GM21717 (cell line): ENCODE data around the gene PATJ.
"Not testable (repeated sequence)": the region's sequence is repeated elsewhere in the genome, so short reads cannot be mapped to it uniquely, and the experiment has no call there.

Source experiments
- ATAC-seq: cut with Tn5 transposase; IDR thresholded peaks from one replicate; pipeline ENCODE4 v1.9.1; 2021; ENCODE audit warnings: mild to moderate bottlenecking, moderate library complexity; ENCODE audit not compliant: unreplicated experiment

PATJ gene

DNA sequence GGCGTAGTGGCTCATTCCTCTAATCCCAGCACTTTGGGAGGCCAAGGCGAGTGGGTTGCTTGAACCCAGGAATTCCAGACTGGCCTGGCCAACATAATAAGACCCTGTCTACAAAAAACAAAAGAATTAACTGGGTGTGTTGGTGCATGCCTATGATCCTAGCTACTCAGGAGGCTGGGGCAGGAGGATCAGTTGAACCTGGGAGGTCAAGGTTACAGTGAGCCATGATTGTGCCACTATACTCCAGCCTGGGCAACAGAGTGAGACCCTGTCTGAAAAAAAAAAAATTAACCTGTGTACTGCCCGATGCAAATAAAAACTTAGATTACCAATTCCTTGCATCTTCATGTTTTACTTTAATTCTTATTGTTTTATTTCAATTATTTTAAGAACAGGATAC is 193.2 kb downstream of the PATJ start:
- ATAC-seq = no peak

DNA sequence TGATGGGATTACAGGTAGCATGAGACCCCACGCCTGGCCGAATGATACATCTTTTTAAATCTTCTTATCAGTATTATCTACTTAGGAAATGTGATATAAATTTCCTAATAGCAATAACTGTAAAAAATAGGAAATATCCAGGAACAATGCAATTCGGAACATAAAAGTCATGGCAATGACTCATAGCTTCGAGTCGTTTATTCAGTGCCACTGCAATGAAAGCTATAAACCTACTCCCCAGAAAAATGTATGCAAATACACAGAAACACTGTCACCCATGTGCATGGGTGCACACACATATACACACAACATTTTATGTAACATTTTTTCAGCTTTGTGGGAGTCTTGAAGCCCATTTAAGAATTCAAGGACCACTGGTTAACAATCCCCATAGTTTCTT is 194.6 kb downstream of the PATJ start:
- no peak for ATAC-seq

DNA sequence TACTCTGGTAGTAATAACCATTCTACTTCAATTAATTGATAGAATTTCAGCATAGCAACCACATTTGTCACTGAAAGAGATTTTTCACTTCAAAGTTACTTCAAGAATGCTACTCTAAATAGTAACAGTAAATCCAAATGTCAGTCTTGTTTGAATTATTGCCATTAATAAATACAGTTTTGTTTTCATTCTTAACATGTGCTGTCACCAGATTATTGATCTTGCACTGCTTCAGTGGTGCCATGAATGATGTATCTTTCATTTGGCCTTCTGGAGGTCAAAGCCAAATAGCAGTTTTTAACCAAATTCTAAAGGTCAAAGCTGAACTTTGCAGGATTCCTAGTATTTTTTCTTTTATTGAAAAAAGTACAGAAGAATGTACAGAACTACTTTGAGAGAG is 199.5 kb downstream of the PATJ start:
- ATAC-seq = no peak

DNA sequence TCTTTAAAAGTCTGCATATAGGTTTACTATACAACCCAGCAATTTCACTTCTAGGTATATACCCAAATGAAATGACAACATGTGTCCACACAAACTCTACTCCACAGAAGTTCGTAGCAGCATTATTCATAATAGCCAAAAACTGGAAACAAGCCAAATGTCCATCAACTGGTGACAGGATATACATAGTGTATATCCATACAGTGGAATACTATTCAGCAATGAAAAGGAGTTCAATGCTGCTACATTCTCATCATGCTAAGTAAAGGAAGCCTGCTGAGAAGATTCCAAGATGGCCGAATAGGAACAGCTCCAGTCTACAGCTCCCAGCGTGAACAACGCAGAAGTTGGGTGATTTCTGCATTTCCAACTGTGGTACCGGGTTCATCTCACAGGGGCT is 200.6 kb downstream of the PATJ start:
- ATAC-seq = no peak

DNA sequence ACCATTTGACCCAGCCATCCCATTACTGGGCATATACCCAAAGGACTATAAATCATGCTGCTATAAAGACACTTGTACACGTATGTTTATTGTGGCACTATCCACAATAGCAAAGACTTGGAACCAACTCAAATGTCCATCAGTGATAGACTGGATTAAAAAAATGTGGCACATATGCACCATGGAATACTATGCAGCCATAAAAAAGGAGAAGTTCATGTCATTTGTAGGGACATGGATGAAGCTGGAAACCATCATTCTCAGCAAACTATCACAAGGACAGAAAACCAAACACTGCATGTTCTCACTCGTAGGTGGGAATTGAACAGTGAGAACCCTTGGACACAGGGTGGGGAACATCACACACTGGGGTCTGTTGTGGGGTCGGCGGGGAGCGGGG is 206.4 kb downstream of the PATJ start:
- ATAC-seq = not testable (repeated sequence)

DNA sequence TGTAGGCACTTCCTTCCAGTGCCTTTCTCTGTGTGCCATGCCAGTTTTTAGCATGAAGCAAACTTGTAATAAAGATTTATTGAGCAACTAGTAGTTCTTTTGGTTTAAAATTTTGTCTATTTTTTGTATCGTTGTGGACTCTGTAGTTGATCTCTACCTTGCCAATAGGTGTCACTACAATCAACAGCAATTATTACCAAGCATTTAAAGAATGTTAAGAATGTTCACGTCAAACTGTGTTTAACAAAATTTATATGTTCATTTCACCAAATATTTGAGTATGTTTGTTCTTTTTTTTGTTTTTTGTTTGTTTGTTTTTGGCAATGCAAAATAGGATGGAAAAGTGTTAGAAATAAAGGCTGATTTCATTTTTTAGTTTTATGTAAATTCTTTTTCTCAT is 208.1 kb downstream of the PATJ start:
- ATAC-seq = no peak

DNA sequence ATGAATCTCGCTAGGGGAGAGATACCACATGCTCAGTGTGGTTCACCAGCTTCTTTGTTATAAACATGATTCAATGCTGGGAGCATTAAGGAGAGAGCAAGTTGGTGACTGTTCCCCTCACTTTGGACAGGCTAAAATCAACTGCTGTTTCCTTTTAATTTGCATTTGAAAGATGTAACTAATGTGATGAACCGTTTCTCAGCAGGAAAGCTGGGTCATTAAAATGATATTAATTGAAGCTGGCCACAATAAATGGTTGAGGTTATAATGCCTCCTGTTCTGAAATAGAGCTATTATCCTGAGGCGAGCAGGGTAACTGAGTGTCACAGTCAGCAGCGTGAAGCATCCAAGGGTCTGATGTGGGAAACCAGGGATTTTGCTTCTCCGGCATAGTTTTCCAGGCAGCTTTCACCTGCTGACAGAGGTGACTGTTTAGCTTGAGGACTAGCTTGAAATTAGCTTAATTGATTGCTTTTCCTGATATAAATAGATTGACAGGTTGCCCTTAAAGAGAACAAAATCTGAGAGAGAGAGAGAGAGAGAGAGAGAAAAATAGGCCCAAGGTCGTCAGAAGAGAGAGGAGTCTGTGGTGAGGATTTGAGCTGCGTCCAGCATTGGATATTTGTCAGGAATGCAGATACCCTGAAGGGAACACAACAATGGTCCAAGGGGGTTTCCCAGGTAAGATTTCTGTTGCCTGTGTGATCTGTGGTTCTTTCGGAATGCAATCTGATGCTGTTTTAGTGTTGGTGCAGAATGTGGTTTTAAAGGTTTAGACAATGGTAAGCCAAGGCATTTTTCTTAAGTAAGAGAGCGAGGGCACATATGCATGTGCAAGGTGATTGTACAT is 209.7 kb downstream of the PATJ start:
- ATAC-seq = no peak

DNA sequence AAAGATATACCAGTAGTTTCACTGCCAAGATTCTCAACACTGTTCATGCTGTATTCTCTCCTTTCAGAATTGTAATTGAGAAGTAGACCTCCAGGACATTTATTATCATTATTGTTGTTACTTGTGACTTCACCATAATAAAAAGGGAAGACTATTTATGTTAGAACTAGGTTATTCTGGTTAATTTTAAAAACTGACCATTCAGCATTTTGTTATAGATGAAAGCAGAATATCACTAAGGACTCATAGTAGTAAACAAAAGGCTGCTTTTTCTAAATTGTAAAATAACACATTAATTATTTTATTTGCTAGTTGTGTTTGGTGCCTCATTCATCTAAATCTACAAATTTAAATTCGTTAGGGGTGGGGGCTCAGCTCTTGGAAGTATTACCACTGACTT is 210.4 kb downstream of the PATJ start:
- no peak for ATAC-seq

DNA sequence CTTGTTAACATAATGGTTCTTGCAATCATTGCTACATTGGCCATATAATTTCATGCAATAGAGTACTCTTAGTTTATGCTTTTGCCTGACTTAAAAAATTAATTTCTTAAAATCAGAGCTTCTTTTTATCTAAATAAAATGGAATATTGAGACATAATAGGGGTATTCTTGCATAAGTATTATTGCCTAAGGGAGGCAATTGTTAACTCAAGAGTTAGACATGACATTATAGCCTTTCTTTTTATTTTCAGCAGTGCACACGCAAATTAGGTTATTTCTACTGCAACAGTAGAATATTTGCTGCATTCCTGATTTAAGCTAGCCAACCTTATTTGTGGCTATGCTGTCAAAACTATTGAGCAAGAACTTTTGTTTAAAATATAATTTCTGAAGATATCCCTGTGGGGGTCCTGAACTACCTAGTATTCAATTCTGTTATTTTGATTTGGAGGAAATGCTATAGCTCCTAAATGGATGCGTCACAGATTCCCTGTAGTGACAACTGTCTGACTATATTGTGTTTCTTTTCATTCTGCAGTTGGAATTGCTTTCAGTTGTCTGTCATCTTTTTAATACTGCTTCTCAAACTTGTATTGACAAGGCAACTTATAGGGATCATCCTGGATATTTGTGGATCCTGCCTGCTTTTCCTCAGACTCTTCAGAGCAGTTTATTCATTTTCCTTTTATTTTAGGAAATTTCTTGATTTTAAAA is 211.0 kb downstream of the PATJ start:
- ATAC-seq = no peak

DNA sequence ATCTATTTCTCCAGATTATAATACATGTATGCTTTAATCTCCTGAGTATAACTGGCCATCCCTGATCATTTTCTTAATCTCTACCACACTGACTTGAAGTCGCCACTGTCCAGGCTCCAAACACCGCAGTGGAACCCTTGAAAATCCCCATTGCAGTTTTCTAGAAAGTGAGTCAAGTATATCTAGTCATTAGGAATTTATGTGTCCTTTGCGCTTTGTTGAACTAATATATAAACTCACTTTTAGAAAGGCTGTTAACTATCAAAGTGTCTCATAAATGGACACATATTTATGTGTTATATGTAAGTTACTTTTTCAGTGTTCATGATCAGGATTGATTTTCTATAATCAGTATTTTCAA is 211.5 kb downstream of the PATJ start:
- ATAC-seq = no peak

DNA sequence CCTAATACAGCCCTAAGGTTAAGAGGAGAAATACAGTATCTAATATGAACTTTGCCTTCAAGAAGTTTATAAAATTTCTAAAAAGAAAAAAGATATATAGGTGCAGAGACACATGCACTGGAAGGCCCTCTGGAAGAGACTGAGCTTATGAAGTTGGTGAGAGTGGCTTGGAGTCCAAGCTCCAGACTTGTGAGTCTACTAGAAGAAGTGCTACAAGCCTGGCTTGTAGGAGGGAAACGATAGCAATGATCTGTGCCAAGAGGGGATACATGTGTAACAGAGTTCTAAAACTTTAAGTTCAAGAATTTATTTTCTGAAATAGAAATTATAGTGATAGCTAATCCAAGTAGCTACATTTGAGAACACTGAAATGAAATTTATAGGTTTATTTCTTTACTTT is 213.0 kb downstream of the PATJ start:
- no peak for ATAC-seq

DNA sequence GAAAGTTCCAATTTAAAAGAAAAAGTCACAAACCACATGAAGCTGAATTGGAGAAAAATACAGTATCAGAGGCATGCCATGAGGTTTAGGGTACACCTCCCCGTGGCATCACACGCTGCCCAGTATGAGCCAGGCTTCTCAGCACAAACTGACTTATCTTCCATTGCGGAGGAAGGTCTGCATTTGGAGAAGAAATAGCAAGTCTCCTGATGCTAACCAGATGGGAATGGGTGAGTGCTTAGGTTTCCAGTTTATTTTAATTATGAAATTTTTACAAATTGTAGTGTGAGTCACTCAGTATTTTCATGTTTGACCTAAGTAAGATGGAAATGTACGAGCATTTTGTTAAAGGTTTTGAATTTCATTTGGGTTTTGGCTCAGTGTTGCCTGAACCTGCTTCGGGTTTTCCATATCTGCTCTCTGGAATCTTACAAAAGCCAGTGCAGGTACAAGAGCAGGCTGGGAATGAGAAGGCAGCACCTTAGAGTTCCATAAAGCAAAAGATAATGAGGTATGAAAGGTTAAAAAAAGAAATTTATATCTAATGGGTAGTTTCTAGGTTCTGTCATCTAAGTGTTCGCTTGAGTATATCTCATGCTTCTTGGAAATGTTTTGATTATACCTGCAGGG is 213.9 kb downstream of the PATJ start:
- ATAC-seq = no peak

DNA sequence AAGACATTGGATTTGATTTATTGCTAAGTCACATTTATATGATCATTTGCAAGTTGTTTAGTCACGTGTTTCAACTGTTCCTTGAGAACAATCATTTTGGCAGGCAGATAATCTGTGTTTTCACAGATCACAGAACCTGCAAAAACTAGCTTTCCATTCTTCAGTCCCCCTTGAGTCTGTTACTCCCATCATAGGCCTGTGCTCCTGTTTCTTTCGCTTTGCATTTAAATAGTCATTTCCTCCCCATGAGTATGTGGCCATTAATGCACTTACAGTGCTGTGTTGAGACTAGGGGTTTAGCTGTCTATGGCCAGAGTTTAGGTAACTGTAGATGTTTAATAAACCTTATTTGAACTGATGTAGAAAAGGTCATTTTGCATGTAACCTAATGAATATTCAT is 214.5 kb downstream of the PATJ start:
- ATAC-seq = no peak

DNA sequence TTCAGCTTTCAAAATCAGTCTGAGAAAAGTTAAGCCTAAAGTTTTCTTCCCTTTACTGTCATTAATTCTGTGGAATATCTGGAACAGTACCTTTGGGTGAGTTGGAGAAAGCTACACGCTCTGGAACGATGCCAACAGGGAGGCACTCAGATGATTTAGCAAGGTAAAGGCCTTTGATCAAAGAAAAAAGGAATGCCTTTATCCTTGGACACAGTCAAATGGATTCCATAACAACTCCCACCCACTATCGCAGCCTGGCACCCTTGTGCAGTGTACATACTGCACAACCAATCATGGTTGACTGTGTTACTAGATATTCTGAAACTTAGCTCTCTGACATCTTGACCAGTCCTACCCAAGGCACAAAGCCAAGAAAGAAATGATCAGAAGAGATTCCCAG is 218.7 kb downstream of the PATJ start:
- ATAC-seq = no peak

DNA sequence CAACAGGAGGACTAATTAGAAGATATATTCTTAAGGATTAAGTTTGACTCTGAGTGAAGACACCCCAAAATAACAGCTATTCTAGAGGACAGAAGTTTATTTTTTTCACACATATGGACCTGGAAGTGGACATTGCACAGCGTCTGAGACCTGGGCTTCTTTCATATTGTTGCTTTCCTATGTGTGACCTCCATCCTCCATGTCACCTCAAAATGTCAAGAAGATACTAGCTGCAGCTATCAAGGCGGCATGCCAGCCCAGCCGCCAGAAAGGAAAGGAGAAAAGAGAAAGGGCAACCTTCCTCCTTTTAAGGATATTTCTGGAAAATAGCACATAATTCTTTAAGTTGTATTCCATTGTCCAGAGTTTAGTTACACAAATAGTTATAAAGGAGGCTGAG is 220.4 kb downstream of the PATJ start:
- no peak for ATAC-seq

DNA sequence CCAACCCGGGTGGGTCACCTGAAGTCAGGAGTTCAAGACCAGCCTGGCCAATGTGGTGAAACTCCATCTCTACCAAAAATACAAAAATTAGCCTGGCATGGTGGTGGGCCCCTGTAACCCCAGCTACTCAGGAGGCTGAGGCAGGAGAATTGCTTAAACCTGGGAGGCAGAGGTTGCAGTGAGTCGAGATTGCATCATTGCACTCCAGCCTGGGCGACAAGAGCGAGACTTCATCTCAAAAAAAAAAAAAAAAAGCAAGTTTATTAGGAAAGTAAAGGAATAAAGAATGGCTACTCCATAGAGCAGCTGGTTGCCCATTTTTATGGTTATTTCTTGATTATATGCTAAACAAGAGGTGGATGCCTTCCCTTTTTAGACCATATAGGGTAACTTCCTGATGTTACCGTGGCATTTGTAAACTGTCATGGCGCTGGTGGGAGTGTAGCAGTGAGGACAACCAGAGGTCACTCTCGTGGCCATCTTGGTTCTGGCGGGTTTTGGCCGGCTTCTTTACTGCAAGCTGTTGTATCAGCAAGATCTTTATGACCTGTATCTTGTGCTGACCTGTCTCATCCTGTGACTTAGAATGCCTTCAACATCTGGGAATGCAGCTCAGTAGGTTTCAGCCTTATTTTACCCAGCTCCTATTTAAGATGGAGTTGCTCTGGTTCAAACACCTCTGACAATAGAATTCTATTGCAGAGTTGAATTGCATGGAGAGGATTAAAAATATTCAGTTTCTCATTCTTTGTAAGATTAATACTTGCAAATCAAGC is 224.4 kb downstream of the PATJ start:
- not testable (repeated sequence) for ATAC-seq

DNA sequence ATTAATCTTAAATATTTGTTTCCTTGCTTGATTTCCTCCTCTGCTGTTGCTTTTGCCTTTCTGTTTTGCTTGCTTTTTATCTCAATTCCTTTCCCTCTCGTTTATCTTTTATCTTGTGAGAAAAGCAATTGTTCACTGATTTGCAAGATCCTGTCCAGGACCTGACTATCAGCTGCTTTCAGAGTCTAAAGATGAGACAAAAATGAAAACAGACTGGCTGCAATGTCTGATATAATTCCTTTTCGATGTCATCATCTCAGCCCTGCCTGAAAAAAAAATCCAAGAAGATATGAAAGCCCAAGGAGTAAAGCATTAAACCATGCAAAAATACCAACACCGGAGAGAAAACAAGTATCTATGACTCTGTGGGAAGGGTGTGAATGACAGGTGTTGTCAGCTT is 225.5 kb downstream of the PATJ start:
- no peak for ATAC-seq

DNA sequence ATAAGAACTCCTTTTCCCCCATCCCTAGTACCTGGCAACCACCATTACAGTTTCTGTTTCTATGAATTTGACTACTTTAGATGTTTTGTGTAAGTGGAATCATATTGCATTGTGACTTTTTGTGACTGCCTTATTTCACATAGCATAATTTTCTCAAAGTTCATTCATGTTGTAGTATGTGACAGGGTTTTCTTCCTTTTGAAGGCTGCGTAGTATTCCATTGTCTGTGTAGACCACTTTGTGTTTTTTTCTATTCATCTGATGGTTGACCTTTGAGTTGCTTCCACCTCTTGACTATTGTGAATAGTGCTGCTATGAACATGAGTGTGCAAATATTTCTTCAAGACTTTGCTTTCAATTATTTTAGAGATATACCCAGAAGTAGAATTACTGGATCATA is 226.6 kb downstream of the PATJ start:
- no peak for ATAC-seq

DNA sequence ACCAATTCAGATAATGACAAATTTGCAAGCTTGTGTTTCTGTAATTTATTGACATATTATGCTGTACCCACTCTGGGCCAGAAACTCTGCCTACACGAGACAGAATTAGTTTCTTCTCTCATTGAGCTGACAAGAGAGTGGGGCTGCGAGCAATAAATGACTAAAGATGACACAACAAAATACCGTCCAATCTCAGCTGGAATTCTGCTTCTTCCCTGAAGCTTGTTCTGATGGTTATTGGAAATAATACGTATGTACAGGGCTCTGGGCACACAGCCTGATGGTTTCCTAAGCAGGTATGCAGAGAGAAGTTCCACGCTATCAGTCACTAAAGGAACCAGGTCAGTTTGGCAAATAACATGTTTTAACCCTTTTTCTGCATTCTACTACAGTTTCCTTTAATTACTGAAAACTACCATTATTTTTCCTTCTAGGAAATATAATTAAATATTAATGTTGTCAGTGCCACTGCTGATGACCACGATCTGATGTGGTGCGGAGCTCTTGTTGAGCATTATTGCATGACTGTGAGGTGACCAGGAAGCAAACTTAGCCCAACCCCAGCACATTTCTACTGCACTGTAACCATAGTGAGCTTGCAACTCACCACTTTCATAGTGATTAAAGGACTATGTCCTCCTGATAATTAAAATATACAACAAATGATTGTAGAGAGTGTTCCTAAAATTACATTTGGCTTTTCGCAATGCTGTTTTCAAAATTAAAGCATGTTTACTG is 231.0 kb downstream of the PATJ start:
- no peak for ATAC-seq

DNA sequence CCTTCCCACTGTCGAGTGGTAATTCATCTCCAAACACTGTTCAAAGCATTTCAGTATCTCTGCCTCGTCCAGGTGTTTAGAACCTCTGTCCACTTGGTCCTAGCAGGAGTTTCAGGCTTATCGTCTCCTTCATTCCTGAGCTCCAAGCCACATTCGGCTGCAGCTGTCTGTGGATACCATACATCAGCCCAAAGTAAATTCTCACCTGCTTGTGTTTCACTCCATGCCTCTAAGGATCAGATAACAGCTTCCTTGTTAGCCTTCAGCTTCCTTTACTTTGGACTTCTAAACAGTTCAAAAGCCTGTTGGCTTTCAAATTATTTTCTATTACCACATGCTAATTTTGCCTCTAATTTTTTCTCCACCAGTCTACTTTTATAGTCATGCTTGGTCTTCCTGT is 233.4 kb downstream of the PATJ start:
- no peak for ATAC-seq

DNA sequence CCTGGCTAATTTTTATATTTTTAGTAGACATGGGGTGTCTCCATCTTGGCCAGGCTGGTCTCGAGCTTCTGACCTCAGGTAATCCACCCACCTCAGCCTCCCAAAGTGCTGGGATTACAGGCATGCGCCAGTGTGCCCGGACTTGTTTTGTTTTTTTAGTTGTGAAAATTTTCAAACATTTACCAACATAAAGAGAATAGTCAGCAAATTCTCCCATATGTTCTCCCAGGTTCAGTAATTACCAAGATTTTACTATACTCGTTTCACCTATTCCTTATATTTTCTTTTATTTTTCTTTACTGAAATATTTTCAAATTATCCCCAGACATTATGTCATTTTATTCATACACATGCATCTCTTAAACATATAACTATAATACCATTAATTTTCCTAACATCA is 234.3 kb downstream of the PATJ start:
- no peak for ATAC-seq
